Mesenchymal stem cell (in vitro differentiated cells and primary cell): ENCODE measurements around the gene POF1B.

Source experiments
- DNase-seq: peaks from one replicate; pipeline ENCODE4 v3.0.0-alpha.2; 2013
- H2AFZ ChIP-seq: one replicate; pipeline ENCODE4 v1.6.1; 2013; ENCODE audit warnings: low read depth, mild to moderate bottlenecking, control low read depth, inconsistent platforms, low read length, moderate library complexity
- H2AK5ac ChIP-seq: 2 replicates; pipeline ENCODE4 v1.6.1; 2013; ENCODE audit warnings: low read length, moderate library complexity, mild to moderate bottlenecking, inconsistent platforms; ENCODE audit not compliant: severe bottlenecking
- H2BK120ac ChIP-seq: one replicate; pipeline ENCODE4 v1.6.1; 2013; ENCODE audit warnings: low read depth, mild to moderate bottlenecking, inconsistent platforms, low read length, moderate library complexity
- H2BK12ac ChIP-seq, 2 experiments: one replicate each; pipeline ENCODE4 v1.6.1; 2013; ENCODE audit warnings: inconsistent platforms in 2 of 2, low read length in 2 of 2, mild to moderate bottlenecking in 2 of 2, moderate library complexity in 2 of 2, control low read depth in 1 of 2
- H2BK15ac ChIP-seq: one replicate; pipeline ENCODE4 v1.6.1; 2013; ENCODE audit warnings: mild to moderate bottlenecking, low read depth, inconsistent platforms; ENCODE audit not compliant: poor library complexity, severe bottlenecking
- H2BK5ac ChIP-seq: 2 replicates; pipeline ENCODE4 v1.6.1; 2013; ENCODE audit warnings: low read depth, mild to moderate bottlenecking, low read length, control low read depth, inconsistent platforms; ENCODE audit not compliant: poor library complexity, severe bottlenecking
- H3K14ac ChIP-seq, 2 experiments: one replicate each; pipeline ENCODE4 v1.6.1; 2013; ENCODE audit warnings: inconsistent platforms in 2 of 2, low read length in 2 of 2, control low read depth in 1 of 2, mild to moderate bottlenecking in 1 of 2, moderate library complexity in 1 of 2
- H3K18ac ChIP-seq, 2 experiments: one replicate each; pipeline ENCODE4 v1.6.1; 2013; ENCODE audit warnings: inconsistent platforms in 2 of 2, low read length in 2 of 2, control low read depth in 1 of 2, low read depth in 1 of 2, mild to moderate bottlenecking in 1 of 2
- H3K23ac ChIP-seq, 2 experiments: one replicate each; pipeline ENCODE4 v1.6.1; 2013; ENCODE audit warnings: inconsistent platforms in 2 of 2, low read length in 2 of 2, mild to moderate bottlenecking in 2 of 2, moderate library complexity in 2 of 2, control low read depth in 1 of 2
- H3K27ac ChIP-seq: 2 replicates; pipeline ENCODE4 v1.5.1; 2013; ENCODE audit warnings: mild to moderate bottlenecking, moderate library complexity, low read length, control low read depth, inconsistent platforms; ENCODE audit not compliant: poor library complexity, severe bottlenecking
- H3K27me3 ChIP-seq, 2 experiments: 2 replicates each; pipeline versions ENCODE4 v1.6.1 to v1.7.0; 2013; ENCODE audit warnings: low read length in 2 of 2, mild to moderate bottlenecking in 2 of 2, moderate library complexity in 2 of 2, control low read depth in 1 of 2, inconsistent platforms in 1 of 2; ENCODE audit not compliant: control insufficient read depth in 1 of 2, insufficient read depth in 1 of 2
- H3K36me3 ChIP-seq, 2 experiments: 2 replicates each; pipeline versions ENCODE4 v1.6.1 to v1.7.0; 2013; ENCODE audit warnings: low read length in 2 of 2, control low read depth in 1 of 2, inconsistent platforms in 1 of 2, low read depth in 1 of 2, mild to moderate bottlenecking in 1 of 2; ENCODE audit not compliant: insufficient read depth in 2 of 2, control insufficient read depth in 1 of 2
- H3K4ac ChIP-seq, 2 experiments: one replicate each; pipeline ENCODE4 v1.6.1; 2013; ENCODE audit warnings: inconsistent platforms in 2 of 2, low read length in 2 of 2, mild to moderate bottlenecking in 2 of 2, moderate library complexity in 2 of 2, control low read depth in 1 of 2, low read depth in 1 of 2
- H3K4me1 ChIP-seq: 2 replicates; pipeline ENCODE4 v1.6.1; 2013; ENCODE audit warnings: low read depth, low read length, control low read depth; ENCODE audit not compliant: control insufficient read depth, insufficient read depth
- H3K4me2 ChIP-seq: 2 replicates; pipeline ENCODE4 v1.6.1; 2013; ENCODE audit warnings: low read length, mild to moderate bottlenecking, inconsistent platforms; ENCODE audit not compliant: poor library complexity, severe bottlenecking
- H3K4me3 ChIP-seq, 2 experiments: 2 replicates each; pipeline versions ENCODE4 v1.5.1 to v1.7.0; 2013; ENCODE audit warnings: low read length in 2 of 2, mild to moderate bottlenecking in 2 of 2, control low read depth in 1 of 2, low read depth in 1 of 2; ENCODE audit not compliant: insufficient read depth in 1 of 2
- H3K79me1 ChIP-seq: replicated peaks from 2 replicates; pipeline ENCODE4 v1.6.1; 2013; ENCODE audit warnings: mild to moderate bottlenecking, control low read depth, low read length, inconsistent platforms; ENCODE audit not compliant: poor library complexity, severe bottlenecking
- H3K9ac ChIP-seq: 2 replicates; pipeline ENCODE4 v1.7.0; 2013; ENCODE audit warnings: mild to moderate bottlenecking, low read length, moderate library complexity
- H3K9me3 ChIP-seq: 2 replicates; pipeline ENCODE4 v1.7.0; 2013; ENCODE audit warnings: mild to moderate bottlenecking, low read length; ENCODE audit not compliant: control insufficient read depth
- H4K8ac ChIP-seq: one replicate; pipeline ENCODE4 v1.6.1; 2013; ENCODE audit warnings: inconsistent platforms, mild to moderate bottlenecking, low read length, moderate library complexity
- H4K91ac ChIP-seq: one replicate; pipeline ENCODE4 v1.6.1; 2013; ENCODE audit warnings: mild to moderate bottlenecking, low read length, inconsistent platforms
- WGBS: methylation state at CpG from one replicate; pipeline ENCODE4 v1.1.7; 2013; ENCODE audit warnings: mixed read lengths; 5-methylcytosine and 5-hydroxymethylcytosine counted together

Gene POF1B

DNA sequence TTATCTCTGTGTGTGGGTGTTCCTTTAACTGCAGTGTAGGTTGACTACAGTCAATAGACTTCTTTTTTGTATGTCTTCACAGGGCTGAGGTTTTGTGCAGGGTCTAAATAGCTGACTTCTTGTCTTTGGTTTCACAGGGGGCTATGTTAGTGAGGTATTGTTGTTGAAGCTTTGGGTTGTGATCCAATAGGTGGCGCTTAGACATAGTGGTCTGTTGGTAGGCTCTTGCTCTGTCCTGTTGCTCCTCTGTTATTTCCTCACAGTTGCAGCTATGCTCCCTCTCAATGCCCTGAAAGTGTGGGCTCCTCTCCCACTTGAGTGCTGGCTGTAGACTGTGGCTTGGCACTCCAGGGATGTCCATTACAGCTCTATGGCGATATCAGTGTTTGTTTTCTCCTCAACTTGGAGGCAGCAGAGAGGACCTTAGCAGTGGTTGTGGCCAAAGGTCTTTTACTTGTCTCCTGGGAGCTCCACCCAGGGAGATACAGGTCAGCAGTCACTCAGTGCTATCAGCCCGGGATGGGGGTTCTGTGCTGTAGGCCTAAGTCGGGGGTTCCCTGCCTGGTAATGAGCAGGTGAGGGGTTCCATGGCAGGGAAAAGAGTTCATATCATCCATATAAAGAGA is 14.0 kb downstream of the POF1B start:
- H3K4me3 ChIP-seq = no peak overlapping the region
- WGBS = 33% methylated on average over 1 of the region's 4 CpGs
- no peaks in the 10 kb centered on the region for H3K27me3 ChIP-seq
- no peak overlapping the region for H3K4me2 ChIP-seq
- H3K14ac ChIP-seq = no peak overlapping the region
- no peak overlapping the region for H4K8ac ChIP-seq
- H3K4ac ChIP-seq = no peak overlapping the region
- DNase-seq = no peak
- no peak overlapping the region for H2BK120ac ChIP-seq
- peaks cover 6% of the 10 kb centered on the region for H3K9me3 ChIP-seq
- no peak overlapping the region for H4K91ac ChIP-seq
- no peaks in the 10 kb centered on the region for H3K79me1 ChIP-seq
- H3K18ac ChIP-seq = no peak overlapping the region
- H3K23ac ChIP-seq = no peak overlapping the region
- H3K4me1 ChIP-seq = no peaks in the 10 kb centered on the region
- H2AFZ ChIP-seq = no peak overlapping the region
- no peak overlapping the region for H2BK12ac ChIP-seq
- H2AK5ac ChIP-seq = no peak overlapping the region
- no peak overlapping the region for H3K9ac ChIP-seq
- no peak overlapping the region for H2BK15ac ChIP-seq
- H3K36me3 ChIP-seq = no peaks in the 10 kb centered on the region
- no peak overlapping the region for H3K27ac ChIP-seq
- H2BK5ac ChIP-seq = no peak overlapping the region

DNA sequence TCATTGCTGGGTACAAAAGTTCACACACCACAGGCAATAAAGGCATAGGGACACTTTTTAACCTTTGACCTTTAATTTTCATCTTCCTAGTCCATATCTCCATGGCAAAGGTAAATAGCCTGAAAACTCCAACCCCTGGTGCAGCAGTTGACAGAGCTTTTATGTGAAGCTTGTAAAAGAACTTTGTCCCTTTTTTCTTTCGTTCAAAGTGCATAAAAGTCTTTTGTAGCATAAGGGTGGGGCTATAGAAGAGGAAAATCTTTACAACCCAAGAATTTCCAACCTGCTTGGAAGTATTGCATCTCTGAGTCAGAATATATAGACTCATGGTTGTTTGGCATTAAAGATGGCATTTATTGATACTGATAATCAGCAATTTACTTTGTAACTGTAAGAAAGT is 20.4 kb downstream of the POF1B start:
- H3K4me2 ChIP-seq = no peak overlapping the region
- peaks cover 6% of the 10 kb centered on the region for H3K9me3 ChIP-seq
- no peak overlapping the region for H2AK5ac ChIP-seq
- H3K4me1 ChIP-seq = no peaks in the 10 kb centered on the region
- no peak overlapping the region for H4K91ac ChIP-seq
- no peak overlapping the region for H3K23ac ChIP-seq
- H3K14ac ChIP-seq = no peak overlapping the region
- H3K36me3 ChIP-seq = no peaks in the 10 kb centered on the region
- no peak overlapping the region for H3K4me3 ChIP-seq
- no peak overlapping the region for H2BK12ac ChIP-seq
- H2BK5ac ChIP-seq = no peak overlapping the region
- H3K18ac ChIP-seq = no peak overlapping the region
- H4K8ac ChIP-seq = no peak overlapping the region
- no peak for DNase-seq
- H3K4ac ChIP-seq = no peak overlapping the region
- no peak overlapping the region for H2BK15ac ChIP-seq
- H3K79me1 ChIP-seq = no peaks in the 10 kb centered on the region
- WGBS = 33% methylated on average over 1 of the region's 1 CpG
- H3K27me3 ChIP-seq = no peaks in the 10 kb centered on the region
- H3K27ac ChIP-seq = no peak overlapping the region
- H2BK120ac ChIP-seq = no peak overlapping the region
- H3K9ac ChIP-seq = no peak overlapping the region
- no peak overlapping the region for H2AFZ ChIP-seq

DNA sequence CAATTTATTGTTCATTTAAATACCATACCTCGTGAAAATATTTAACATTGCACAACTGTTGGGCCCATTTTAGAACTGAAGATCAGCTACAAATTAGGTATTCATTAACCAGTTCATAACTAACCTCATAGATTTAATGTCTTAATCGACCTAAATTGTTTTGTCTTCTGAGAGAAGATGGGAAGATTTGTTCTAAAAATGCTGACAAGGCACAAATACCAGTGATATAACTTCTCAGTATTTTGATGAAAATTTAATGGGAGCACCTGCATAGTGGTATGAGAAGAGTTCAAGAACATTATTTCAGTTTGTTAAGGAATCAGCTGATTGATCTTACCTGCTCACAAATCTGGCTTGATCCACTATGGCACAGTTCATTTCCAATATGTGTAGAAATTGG is 33.9 kb downstream of the POF1B start:
- Histone ChIP-seq H2BK120ac (no peak overlapping the region), H3K4ac (no peak overlapping the region), H2BK15ac (no peak overlapping the region), H2AFZ (no peak overlapping the region), H4K8ac (no peak overlapping the region), H3K9ac (no peak overlapping the region), H2BK12ac (no peak overlapping the region), H3K4me2 (no peak overlapping the region), H2BK5ac (no peak overlapping the region), H3K18ac (no peak overlapping the region), H3K23ac (no peak overlapping the region), H4K91ac (no peak overlapping the region), H3K36me3 (no peaks in the 10 kb centered on the region), H3K27me3 (no peaks in the 10 kb centered on the region), H3K4me1 (no peaks in the 10 kb centered on the region), H3K14ac (no peak overlapping the region), H2AK5ac (no peak overlapping the region), H3K27ac (no peak overlapping the region), H3K4me3 (no peak overlapping the region), H3K9me3 (no peaks in the 10 kb centered on the region), H3K79me1 (no peaks in the 10 kb centered on the region)
- DNase-seq = no peak
- WGBS = 83% methylated on average over 1 of the region's 2 CpGs

DNA sequence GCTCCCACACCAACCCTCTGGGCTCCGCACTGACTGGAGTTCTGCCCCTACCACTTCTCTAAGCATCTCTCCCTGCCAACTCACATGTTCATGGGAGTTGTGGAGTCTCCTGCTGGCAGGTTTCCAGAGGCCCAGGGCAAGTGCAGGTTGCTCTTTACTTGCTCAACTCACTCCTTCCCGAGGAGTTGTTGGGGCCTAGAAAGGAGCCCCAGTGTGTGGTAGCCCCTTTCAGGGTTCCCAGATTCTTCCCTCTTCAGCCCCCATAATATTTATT is 52.5 kb downstream of the POF1B start:
- H2BK12ac ChIP-seq = no peak overlapping the region
- no peak overlapping the region for H2BK15ac ChIP-seq
- H3K36me3 ChIP-seq = no peaks in the 10 kb centered on the region
- no peak overlapping the region for H2BK5ac ChIP-seq
- H2AFZ ChIP-seq = no peak overlapping the region
- H3K79me1 ChIP-seq = no peaks in the 10 kb centered on the region
- H3K9ac ChIP-seq = no peak overlapping the region
- no peak overlapping the region for H3K4me3 ChIP-seq
- no peak overlapping the region for H3K14ac ChIP-seq
- H3K27ac ChIP-seq = no peak overlapping the region
- no peak overlapping the region for H4K91ac ChIP-seq
- H2BK120ac ChIP-seq = no peak overlapping the region
- no peak overlapping the region for H3K18ac ChIP-seq
- no peak for DNase-seq
- no peak overlapping the region for H3K23ac ChIP-seq
- 100% methylated on average over 1 of the region's 2 CpGs for WGBS
- no peaks in the 10 kb centered on the region for H3K4me1 ChIP-seq
- no peak overlapping the region for H3K4me2 ChIP-seq
- peaks cover under 1% of the 10 kb centered on the region for H3K9me3 ChIP-seq
- no peak overlapping the region for H3K4ac ChIP-seq
- no peak overlapping the region for H4K8ac ChIP-seq
- no peaks in the 10 kb centered on the region for H3K27me3 ChIP-seq
- H2AK5ac ChIP-seq = no peak overlapping the region
